Smooth muscle cell (in vitro differentiated cells): Measurements from ENCODE around the gene SLC35F6. TPM values are rescaled to one million over a fixed set of nuclear protein-coding genes. Genes with fewer than 3 reads are reported as not detected.

Experiments used
- DNase-seq: peaks from one replicate; lab custom pipeline; 2025; ENCODE audit not compliant: unreplicated experiment; lab: John Stamatoyannopoulos, UW
- H2AFZ ChIP-seq: fragments of 200-600 bp; sonication (generic); 2 replicates; pipeline ENCODE4 v1.6.0; 2016; ENCODE audit warnings: antibody characterized with exemption, low read depth, mild to moderate bottlenecking
- H3F3A ChIP-seq: fragments of 200-600 bp; sonication (generic); 2 replicates; pipeline ENCODE4 v1.6.0; 2017; ENCODE audit warnings: antibody characterized with exemption, low read depth
- H3K27ac ChIP-seq: fragments of 200-600 bp; sonication (generic); 2 replicates; pipeline ENCODE4 v1.5.1; 2016; ENCODE audit warnings: low read depth, mild to moderate bottlenecking
- H3K27me3 ChIP-seq: fragments of 200-600 bp; sonication (generic); 2 replicates; pipeline ENCODE4 v1.6.1; 2016; ENCODE audit warnings: low read depth, mild to moderate bottlenecking
- H3K36me3 ChIP-seq: fragments of 200-600 bp; sonication (generic); 2 replicates; pipeline ENCODE4 v1.5.1; 2016; ENCODE audit warnings: low read depth
- H3K4me1 ChIP-seq: fragments of 200-600 bp; sonication (generic); 2 replicates; pipeline ENCODE4 v1.5.1; 2016; ENCODE audit warnings: low read depth
- H3K4me2 ChIP-seq: fragments of 200-600 bp; sonication (generic); 2 replicates; pipeline ENCODE4 v1.6.0; 2016; ENCODE audit warnings: mild to moderate bottlenecking
- H3K4me3 ChIP-seq: fragments of 200-600 bp; sonication (generic); 2 replicates; pipeline ENCODE4 v1.5.1; 2016; ENCODE audit warnings: mild to moderate bottlenecking
- H3K79me2 ChIP-seq: fragments of 200-600 bp; sonication (generic); 2 replicates; pipeline ENCODE4 v1.6.0; 2016; ENCODE audit warnings: low read depth, mild to moderate bottlenecking
- H3K9ac ChIP-seq: fragments of 200-600 bp; sonication (generic); 2 replicates; pipeline ENCODE4 v1.6.0; 2016; ENCODE audit warnings: low read depth
- H3K9me3 ChIP-seq: fragments of 200-600 bp; sonication (generic); replicated peaks from 2 replicates; pipeline ENCODE4 v1.5.1; 2016; ENCODE audit warnings: low read depth
- H4K20me1 ChIP-seq: fragments of 200-600 bp; sonication (generic); 2 replicates; pipeline ENCODE4 v1.6.0; 2016; ENCODE audit warnings: low read depth
- WGBS: methylation state at CpG from one replicate; pipeline ENCODE4 v1.1.7; 2016; ENCODE audit warnings: low lambda C conversion rate; 5-methylcytosine and 5-hydroxymethylcytosine counted together
- polyA plus RNA-seq: library from polyadenylated mRNA; unstranded; fragments of >200 nt; fragmentation: Nextera tagmentation; extraction: Ambion mirVana; gene quantifications from 2 replicates; pipeline ENCODE4 v1.2.1, GENCODE V29; 2016
- total RNA-seq: library from RNA; depleted of rRNA; stranded (reverse); fragments of >200 nt; gene quantifications from 2 replicates; pipeline ENCODE4 v1.2.3, GENCODE V29; 2014
- TF ChIP-seq, protein P1 (sequence below): fragments of 200-600 bp; sonication (generic); IDR thresholded peaks from 2 replicates; pipeline ENCODE4 v1.5.1; 2017; ENCODE audit warnings: borderline replicate concordance, mild to moderate bottlenecking, antibody characterized with exemption; ENCODE audit not compliant: insufficient read depth, poor library complexity, severe bottlenecking

SLC35F6 gene
- total and polyA plus RNA-seq, 2 experiments from 2014 or later: 16.9 to 19.2 TPM

DNA sequence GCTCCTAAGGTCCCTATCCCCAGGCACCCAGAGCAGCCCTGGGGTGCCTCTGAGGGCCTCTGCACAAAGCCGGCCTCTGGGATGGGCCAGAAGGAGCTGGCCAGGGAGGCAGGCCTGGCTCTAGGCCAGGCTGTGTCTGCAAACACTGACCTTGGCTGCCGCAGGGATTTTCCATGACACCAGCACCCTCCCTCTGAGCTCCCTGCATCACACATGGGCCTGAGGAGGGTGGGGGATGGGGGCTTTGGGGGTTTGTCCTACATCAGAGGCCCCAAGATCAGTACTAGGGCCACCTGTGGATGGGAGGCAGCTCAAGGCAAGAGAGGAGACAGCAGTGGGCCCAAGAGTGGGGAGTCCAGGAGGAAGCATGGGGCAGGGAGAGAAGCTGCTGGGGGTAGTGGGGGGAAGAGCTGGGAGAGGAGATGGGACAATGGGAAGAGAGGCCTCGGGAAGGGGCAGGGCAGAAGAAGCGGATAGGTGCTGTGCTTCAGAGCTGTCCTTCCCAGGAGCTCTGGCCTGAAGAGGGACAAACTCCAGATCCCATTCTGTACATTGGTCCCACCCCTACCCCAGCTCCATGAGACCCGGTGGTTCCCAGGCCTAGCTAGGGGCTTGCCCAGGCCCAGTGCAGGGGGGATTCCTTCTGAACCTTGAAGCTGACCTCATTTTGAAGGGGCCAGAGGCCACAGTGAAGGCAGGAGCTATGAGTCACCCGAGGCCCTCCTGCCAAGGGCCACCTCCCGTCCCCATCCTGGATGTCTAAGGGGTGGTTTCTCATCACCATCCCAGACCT lies 43.6 kb upstream of the SLC35F6 start:
- no peaks in the 10 kb centered on the region for H3F3A ChIP-seq
- no peaks in the 10 kb centered on the region for H4K20me1 ChIP-seq
- H3K36me3 ChIP-seq: no peaks in the 10 kb centered on the region
- peak overlapping the region; percentile 20 for H3K4me2 ChIP-seq
- peak; percentile 41 for DNase-seq
- no peaks in the 10 kb centered on the region for H3K9me3 ChIP-seq
- H3K27me3 ChIP-seq: no peaks in the 10 kb centered on the region
- peaks cover 8% of the 10 kb centered on the region for H3K4me1 ChIP-seq
- H3K27ac ChIP-seq: peak overlapping the region; percentile 64
- H3K4me3 ChIP-seq: no peak overlapping the region
- TF ChIP-seq, protein P1, sequence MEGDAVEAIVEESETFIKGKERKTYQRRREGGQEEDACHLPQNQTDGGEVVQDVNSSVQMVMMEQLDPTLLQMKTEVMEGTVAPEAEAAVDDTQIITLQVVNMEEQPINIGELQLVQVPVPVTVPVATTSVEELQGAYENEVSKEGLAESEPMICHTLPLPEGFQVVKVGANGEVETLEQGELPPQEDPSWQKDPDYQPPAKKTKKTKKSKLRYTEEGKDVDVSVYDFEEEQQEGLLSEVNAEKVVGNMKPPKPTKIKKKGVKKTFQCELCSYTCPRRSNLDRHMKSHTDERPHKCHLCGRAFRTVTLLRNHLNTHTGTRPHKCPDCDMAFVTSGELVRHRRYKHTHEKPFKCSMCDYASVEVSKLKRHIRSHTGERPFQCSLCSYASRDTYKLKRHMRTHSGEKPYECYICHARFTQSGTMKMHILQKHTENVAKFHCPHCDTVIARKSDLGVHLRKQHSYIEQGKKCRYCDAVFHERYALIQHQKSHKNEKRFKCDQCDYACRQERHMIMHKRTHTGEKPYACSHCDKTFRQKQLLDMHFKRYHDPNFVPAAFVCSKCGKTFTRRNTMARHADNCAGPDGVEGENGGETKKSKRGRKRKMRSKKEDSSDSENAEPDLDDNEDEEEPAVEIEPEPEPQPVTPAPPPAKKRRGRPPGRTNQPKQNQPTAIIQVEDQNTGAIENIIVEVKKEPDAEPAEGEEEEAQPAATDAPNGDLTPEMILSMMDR: no peak
- 38% methylated on average over 7 of the region's 7 CpGs for WGBS
- no peak overlapping the region for H2AFZ ChIP-seq
- H3K9ac ChIP-seq: peak overlapping the region; percentile 67
- no peaks in the 10 kb centered on the region for H3K79me2 ChIP-seq

- H3K27me3 ChIP-seq: no peaks in the 10 kb centered on the region
- WGBS: 89% methylated on average over 12 of the region's 12 CpGs
- no peaks in the 10 kb centered on the region for H3K79me2 ChIP-seq
- TF ChIP-seq, protein P1: no peak
- no peaks in the 10 kb centered on the region for H3F3A ChIP-seq
- H3K4me2 ChIP-seq: no peak overlapping the region
- no peak overlapping the region for H2AFZ ChIP-seq
- peaks cover 8% of the 10 kb centered on the region for H3K4me1 ChIP-seq
- no peak overlapping the region for H3K4me3 ChIP-seq
- peak overlapping the region; percentile 64 for H3K27ac ChIP-seq
- H4K20me1 ChIP-seq: no peaks in the 10 kb centered on the region
- H3K9me3 ChIP-seq: no peaks in the 10 kb centered on the region
- no peak for DNase-seq
- no peak overlapping the region for H3K9ac ChIP-seq
- H3K36me3 ChIP-seq: no peaks in the 10 kb centered on the region
These were observed 42.7 kb upstream of the SLC35F6 start for GRCh38 chr2:26721115-26722032.

GRCh38 chr2:26722328-26722727 lies 41.8 kb upstream of the SLC35F6 start:
- peaks cover 8% of the 10 kb centered on the region for H3K4me1 ChIP-seq
- WGBS: 100% methylated on average over 1 of the region's 1 CpG
- no peak overlapping the region for H3K9ac ChIP-seq
- H4K20me1 ChIP-seq: no peaks in the 10 kb centered on the region
- H2AFZ ChIP-seq: no peak overlapping the region
- H3K36me3 ChIP-seq: no peaks in the 10 kb centered on the region
- H3K27me3 ChIP-seq: no peaks in the 10 kb centered on the region
- TF ChIP-seq, protein P1: no peak
- DNase-seq: no peak
- no peak overlapping the region for H3K27ac ChIP-seq
- no peaks in the 10 kb centered on the region for H3K9me3 ChIP-seq
- H3K4me2 ChIP-seq: no peak overlapping the region
- H3K79me2 ChIP-seq: no peaks in the 10 kb centered on the region
- H3F3A ChIP-seq: no peaks in the 10 kb centered on the region
- no peak overlapping the region for H3K4me3 ChIP-seq
